COR-L47 (cell line): ENCODE data around the gene FAM13A.

Experiments
- DNase-seq: peaks from one replicate; lab custom pipeline; 2025; lab: John Stamatoyannopoulos, UW

Gene FAM13A

DNA sequence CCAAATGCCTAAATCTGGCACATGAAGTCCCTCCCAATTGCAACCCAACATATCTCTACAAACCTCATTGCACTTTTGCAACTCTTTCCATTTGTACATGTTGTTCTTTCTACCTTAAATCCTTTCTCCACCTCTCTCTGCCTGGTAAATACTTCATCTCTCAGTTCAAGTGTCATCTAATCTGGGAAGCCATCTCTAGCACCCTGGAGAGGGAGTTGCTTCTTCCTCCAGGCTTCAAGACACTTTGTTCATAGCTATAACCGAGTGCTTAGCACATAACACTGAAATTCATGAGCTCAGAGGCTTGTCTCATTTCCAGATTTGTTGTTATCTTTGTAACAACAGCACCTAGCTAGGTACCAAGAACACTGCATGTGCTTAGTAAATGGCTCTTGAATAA lies 244.6 kb downstream of the FAM13A start:
- DNase-seq = no peak

DNA sequence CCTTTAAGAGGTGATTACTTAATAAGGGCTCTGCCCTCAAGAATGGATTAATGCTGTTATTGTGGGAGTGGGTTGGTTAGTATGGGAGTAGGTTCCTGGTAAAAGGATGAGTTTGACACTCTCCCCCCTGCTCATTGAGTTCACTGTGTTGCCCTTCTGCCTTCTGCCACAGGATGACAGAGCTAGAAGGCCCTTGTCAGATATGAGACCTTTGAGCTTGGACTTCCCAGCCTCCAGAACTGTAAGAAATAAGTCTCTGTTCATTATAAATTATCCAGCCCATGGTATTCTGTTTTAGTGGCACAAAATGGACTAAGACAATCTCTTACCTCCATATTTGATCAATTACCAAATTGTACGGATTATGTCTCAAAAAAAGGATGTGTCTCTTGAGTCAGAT lies 245.1 kb downstream of the FAM13A start:
- DNase-seq = no peak

DNA sequence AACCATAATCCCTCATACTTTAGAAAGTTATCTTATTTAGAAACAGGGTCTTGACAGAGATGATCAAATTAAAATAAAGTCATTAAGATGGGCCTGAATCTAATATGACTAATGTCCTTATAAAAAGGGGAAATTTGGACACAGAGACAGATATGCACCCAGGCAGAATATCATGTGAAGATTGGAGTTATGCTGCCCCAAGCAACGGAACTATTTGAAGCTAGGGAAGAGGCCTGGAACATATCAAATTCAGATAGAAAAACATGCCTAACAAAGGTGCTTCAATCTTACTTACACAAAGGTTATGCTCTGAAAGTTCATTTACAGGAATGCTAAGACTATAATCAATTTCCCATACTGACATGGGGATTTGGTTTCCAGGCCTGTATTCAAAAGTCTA lies 246.7 kb downstream of the FAM13A start:
- DNase-seq = no peak

DNA sequence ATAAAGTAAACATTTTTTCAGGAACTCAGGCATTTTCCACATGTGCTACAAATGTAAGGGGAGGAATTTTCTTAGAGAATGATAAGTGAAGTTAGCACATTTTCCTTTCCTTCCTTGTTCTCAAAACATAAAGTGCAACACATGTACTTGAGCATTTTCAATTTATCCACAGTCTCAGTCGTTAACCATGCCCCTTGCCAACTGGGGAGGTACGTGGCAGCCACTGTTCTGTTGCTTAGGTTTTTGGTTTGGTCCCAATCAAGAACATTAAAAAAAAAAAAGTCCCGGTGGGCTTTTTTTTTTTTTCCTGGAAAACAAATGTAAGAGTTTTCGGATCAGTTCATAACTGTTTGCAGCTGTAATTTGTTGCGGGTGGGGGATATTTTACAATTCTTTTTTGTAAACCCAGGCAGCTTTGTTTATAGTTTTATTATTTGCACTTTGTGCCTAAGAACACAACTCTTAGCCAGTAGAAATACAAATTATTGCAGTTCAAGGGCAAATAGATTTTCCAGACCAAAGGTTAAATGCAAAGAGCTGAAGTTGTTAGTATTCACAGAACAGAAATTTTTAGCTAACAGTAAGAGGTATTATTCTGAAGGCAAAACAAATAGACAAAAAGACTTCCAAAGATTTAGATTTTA lies 247.3 kb downstream of the FAM13A start:
- DNase-seq = no peak

DNA sequence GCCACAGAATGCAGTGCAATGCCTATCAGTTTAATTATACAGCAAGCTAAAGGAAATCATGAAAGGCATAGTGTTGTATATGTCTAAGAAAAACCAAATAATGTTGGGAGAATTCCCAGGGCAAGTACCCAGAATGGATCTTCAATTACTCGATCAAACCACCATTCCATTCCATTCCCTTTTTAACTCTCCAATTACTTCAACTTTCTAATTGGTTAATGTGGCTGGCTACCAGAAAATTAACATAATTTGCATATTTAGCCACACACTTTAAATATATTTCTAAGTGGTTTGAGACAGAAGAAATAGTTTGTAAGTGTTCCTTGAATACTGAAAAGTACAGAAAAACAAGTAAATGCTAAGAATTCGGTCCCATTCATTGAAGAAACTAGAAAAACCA lies 247.9 kb downstream of the FAM13A start:
- DNase-seq = no peak

DNA sequence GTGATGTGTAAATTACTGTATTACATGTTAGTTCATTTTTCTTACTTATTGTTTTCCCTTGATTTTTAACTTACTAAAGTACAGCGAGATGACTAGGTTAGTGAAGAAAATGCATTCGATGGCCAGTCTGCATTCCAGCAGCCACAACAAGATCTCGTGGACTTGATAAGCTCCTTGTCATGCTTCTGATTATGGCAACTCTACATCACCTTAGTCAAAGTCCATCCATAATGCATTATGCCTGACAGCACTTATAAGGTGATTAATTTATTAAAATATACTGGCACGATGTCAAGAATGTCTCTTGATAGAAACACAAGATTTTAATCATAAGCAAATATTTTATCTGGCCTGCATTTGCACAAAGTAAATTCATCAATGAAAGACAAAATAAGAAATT lies 249.5 kb downstream of the FAM13A start:
- no peak for DNase-seq

DNA sequence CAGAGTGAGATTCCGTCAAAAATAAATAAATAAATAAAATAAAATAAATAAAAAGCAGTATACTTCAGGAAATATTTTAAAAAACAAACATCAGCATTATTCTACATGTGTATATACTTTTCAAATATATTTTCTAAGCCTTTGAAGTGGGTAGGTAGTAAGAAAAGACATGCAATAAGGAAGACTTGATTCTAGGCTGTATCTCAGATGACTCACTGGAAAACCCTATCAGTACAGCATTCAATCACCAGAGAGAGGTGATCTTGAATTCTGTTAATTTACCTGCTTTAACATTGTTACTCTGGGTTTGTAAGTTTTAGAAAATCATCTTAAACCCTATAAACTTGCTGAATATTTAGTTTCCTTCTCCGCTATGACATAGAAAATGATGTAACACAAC lies 252.8 kb downstream of the FAM13A start:
- DNase-seq = no peak

DNA sequence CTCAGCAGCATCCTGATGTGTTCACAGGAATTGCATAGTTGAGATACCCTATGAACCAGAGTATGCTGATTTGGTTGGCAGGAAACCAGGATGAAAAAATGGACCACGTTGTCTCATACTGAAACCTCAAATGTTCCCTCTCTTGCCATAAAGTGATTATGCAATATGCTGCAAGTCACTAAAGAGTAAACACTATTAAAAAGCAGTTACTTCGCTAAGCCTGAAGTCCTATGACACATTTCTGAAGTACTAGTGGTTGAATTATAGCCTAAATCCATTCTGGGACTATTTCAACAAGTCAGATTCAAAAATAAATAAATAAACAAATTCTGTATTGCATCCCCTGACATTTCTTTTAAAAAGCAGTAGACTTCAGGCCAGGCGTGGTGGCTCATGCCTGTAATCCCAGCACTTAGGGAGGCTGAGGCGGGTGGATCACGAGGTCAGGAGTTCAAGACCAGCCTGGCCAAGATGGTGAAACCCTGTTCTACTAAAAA lies 253.3 kb downstream of the FAM13A start:
- no peak for DNase-seq

DNA sequence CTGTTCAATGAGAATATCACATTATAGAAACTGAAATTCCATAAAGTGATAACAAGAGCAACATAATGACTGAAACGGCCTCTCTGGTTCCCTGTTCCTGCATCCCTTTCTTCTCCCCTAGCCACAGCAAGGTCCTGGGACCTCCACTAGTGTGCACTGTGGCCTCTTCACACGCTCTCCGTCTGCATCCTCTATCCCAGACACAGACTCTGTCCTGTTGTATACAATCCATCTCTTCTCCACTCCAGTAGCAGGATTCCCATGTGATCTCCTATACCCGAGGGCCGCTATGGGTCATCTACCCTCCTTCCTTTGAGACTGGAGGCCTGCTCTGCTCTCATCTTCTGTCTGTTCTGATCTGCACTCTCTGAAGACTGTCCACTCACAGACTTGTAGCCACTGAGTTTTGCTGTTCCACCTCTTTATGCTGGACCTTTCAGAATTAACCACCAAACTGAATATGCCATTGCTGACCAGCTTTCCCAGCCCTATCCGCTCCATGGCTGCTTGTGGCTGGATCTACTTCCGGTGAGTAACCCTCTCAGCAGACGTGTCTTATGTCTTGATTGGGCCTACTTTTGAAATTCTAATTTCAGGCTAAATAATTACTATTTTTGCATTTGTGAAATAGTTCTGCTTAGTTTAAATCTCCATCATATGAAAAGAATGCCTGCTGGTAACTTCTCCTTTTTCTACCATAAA lies 254.2 kb downstream of the FAM13A start:
- DNase-seq = no peak

DNA sequence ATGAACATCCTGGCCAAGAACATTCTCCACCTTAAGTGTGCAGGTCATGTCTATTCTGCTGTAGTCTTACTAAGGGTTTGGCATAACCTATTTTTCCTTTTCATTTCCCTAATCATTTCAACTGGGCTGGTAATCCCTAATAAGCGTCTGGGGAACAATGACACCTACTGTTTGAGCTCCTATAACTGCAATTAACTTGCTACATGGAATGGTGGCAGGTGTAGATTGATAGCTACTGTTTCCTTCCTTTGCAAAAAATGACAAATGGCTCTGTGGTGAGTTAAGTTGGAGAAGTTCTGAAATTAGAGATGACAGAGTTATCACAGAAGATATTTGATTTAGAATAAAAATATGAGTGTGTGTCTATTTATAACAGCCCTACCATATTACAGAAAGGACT lies 254.8 kb downstream of the FAM13A start:
- peak; percentile 7 for DNase-seq

DNA sequence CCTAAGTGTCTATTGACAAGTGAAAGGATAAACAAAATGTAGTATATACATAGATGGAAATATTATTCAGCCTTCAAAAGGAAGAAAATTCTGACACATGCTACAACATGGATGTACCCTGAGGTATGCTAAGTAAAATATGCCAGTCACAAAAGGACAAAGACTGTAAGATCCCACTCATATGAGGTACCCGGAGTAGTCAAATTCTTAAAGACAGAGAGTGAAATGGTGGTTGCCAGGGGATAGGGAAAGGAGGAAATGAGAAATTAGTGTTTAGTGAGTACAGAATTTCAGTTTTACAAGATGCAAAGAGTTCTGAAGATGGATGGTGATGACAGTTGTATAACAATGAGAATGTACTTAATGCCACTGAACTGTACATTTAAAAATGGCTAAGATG lies 257.1 kb downstream of the FAM13A start:
- no peak for DNase-seq

DNA sequence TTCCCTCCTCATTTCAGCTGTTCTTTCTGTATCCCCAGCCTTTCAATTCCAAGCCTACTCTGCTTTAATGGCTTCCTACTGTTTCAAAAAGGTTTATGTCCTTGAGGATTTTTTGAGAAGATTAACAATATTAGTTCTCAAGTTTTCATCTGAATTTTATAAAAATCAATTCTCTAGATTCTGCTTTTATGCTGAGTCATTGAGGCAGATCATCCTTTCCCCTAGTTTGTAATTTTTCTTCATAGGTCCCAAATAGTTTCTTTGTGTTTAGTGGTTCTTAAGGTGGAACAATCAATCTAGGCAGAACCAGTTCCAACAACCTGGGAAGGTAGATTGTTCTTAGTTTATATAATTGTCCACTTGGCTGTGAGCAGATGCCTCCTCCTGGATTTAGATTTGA lies 259.3 kb downstream of the FAM13A start:
- DNase-seq = no peak

DNA sequence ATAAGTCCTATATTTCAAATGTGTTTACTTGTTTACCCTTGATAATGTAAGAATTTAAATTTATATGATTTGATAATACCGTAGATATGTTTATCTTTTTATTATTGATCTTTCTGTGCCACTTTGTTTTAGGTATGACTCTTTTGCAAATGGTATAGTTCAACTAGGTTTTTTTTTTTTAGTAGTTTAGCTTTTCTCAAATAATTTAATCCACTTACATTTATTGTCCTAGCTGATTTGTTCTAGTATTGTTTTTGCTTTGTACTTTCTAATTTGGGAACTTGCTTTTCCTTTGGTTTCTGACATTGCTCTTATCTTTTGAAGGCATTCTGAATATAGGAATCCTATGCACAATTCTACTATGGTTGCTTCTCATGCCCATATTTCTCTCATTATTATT lies 260.4 kb downstream of the FAM13A start:
- DNase-seq = no peak

DNA sequence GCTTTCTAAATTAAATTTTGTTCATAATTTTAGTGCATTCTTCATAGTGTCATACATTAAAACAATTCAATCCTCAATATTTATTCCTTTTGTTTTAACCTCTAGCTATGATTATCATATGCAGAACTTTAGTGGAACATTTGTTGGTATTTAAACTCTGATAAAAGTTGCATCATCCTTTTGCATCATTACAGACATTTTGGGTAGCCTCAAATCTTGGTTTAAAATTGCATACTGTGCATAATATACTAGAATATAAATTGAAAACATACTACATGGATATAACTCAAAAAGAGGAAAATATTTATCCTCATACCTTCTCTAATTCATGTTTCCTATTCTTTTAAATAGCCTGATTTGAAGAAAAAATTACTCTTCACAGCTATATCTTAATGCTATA lies 262.0 kb downstream of the FAM13A start:
- no peak for DNase-seq

DNA sequence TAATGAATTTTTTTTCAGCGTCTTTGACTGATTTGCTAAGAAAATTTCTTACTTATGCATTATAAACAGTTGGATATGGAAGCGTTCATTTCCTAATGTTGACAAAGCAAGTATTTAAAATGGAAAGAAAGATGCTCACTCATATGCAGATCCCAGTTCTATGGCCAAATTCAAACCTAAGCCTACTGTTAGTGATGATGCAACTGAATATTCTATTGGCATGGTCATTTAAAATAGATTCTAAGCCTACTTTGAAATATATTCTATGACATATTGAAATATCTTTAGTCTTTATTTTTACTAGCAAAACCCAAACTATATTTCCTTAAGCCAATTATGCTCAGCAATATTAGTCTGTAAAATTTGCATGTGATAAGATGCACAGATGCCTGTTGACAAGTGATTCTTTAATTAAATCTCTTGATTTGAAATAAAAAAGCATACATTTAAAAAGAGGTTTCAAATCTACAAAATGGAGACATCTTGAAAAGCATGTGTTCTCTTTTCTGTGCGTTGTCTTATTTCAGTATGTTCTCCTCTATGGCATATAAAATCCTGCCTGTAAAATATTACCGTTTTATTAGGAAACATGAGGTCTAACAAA lies 262.8 kb downstream of the FAM13A start:
- DNase-seq = no peak

DNA sequence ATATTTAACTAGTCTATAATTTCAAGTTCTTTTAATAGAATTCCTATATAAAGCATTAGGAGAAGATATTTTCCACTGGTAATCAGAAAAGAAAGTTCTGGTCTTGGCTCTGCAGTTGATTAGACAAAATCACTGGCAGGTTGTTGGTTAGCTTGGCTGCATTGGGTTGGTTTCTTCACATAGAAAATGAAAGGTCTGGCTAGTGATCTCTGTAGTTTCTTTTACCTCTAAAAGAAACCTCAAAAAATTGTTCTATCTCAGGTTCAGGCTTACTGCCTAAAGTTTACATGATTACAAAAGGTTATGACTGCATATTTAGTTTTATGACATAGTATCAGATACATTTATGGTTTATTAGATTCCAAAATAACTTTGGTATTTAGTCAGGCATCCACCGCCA lies 263.5 kb downstream of the FAM13A start:
- DNase-seq = no peak

DNA sequence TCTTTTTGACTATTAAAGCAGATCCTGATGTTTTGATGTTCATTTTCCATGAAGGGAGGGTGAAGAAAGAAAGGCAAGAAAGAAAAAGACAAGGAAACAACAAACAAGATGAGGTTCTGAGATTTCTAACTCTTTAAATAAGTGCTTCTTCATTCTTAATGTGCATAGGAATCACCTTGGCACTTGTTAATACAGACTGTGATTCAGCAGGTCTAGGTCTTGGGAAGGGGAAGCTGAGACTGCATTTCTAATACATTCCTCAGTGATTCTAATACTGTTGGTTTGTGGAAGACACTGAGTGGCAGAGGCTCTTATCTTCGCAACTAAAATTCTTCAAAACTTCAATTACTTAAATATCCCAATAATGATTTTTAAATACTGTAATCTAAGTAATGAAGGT lies 264.2 kb downstream of the FAM13A start:
- DNase-seq = no peak

DNA sequence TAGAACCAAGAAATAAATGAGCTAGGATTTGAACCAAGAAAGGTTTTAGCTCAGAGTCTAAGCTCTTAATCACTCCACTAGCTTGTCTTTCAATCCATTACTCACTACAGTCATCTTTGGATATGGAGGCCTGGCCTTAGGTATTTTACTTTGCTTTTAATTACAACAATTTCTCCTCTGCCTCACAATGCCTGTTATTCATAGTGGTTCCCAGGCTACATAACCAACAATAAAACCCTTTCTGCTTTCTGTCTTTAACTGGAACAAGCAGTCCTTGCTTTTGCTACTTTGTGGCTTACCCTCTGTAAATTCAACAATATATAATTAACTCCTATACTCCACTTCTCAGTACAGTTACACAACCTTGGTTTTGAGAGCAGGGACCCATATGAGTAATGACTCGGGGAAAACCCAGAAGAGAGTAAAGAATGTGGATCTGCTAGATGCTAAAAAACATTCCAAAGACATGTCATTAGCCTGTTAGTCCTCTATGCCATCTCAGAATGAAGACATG lies 264.7 kb downstream of the FAM13A start:
- no peak for DNase-seq

DNA sequence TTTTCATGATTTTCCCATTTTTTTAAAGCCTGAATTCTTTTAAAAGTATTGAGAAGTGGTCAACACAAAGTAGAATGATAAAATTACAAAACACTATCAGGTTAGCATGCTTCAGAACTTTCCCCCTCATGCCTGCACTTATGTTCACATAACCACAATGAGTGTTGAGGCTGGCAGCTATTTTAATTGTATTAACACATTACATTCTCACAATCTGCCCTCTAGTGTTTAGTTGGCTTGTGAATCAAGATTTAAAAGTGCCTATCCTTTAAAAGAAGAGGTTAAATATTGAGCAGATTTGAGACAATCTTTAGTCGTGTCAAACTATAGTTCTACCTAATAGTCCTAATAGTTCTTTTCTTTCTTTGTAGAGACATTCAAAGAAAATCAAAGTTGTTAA lies 265.7 kb downstream of the FAM13A start:
- DNase-seq = peak; percentile 3

DNA sequence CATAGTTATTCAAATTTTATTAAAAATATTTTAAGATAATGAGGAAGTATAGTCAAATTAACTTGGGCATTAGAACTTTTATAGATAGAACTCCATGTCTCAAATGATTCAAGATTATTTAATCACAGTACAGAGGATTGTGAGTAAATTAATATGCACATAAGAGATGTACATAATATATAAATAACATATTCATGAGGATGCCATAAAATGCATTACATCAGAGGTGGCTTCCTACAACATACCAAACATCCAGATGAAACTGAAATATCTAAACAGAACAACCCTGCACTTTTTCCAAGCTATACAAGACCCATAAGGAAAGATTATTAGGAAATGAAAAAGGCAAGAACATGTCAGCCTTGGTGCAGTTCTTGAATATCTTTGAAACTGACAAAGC lies 268.1 kb downstream of the FAM13A start:
- no peak for DNase-seq

DNA sequence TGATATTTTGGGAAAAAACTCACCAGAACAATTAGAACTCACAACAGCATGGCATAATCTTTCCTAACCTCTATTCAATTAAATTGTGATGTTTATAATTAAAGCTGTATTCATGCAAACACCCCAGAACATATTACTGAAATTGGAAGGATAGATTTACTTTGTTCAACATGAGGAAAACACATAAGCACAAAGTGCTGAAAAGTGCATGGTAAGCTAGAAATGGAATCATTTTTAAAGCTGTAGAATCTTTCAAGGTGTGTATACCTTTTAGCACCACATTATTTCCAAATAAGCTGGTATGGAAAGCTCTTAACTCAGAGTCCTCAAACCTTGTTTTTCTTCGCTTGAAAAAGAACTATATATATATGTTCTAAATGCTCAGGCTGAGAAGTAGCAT lies 268.6 kb downstream of the FAM13A start:
- no peak for DNase-seq

DNA sequence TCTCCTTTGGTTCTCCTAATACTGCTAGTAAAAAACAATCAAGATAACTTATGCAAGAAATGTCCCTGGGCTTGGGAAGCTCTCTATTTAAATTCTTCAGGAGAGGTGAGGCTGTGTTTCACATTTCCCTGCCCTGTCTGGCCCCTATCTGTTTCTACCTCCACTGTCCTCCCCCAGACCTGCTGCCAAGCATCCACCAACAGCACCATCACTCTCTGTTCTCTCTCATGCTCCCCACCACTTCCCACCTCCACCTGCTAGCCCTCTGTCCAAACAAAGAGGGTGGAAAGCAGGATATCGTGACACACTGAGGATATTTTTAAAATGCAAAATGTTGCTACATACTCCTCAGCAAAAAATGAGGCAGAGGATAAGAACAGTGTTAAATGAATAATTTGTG lies 271.0 kb downstream of the FAM13A start:
- no peak for DNase-seq

DNA sequence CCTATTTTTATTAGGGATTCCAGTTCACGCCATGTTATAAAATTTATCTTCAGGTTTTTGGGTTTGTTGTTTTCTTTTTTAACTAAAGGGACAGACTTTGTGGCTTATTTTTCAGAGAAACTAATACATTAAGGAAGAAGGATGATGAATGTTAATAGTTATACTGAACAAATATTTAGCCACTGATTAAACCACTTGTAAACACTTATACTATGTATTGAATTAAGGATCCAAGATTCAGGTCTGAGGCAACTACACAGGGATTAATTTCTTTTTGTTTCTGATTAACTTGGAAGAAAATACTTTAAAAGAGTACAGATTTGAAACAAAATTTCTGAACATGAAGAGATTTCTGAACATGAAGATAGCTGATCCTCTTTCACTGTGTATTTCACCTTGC lies 276.6 kb downstream of the FAM13A start:
- DNase-seq = no peak
